GM19043 (cell line): Measurements from ENCODE around the gene SIRT3.
"Not testable (repeated sequence)": the region's sequence is repeated elsewhere in the genome, so short reads cannot be mapped to it uniquely, and the experiment has no call there.

Experiments
- ATAC-seq: cut with Tn5 transposase; IDR thresholded peaks from one replicate; pipeline ENCODE4 v1.9.1; 2021; ENCODE audit warnings: low read depth; ENCODE audit not compliant: unreplicated experiment

SIRT3 gene

DNA sequence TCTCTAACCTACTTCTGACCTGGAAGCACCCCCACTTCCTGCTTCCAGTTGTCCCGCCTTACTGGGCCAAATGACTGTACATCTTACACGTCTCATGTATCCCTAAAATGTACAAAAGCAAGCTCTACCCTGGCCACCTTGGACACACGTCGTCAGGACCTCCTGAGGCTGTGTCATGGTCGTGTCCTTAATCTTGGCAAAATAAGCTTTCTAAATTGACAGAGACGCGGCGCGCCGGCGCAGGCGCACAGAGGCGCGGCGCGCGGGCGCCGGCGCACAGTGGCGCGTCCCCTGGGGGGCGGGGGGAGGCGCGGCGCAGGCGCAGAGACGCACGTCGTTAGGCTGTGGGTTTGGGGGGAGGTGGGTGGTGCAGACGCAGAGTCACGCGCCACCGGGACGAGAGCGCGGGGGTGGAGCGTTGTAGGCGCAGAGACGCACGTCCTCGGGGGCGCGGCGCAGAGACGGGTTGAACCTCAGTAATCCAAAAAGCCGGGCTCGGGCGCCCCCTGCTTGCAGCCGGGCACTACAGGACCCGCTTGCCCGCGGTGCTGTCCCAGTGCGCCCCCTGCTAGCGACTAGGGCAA lies 46.9 kb downstream of the SIRT3 start:
- ATAC-seq = not testable (repeated sequence)

DNA sequence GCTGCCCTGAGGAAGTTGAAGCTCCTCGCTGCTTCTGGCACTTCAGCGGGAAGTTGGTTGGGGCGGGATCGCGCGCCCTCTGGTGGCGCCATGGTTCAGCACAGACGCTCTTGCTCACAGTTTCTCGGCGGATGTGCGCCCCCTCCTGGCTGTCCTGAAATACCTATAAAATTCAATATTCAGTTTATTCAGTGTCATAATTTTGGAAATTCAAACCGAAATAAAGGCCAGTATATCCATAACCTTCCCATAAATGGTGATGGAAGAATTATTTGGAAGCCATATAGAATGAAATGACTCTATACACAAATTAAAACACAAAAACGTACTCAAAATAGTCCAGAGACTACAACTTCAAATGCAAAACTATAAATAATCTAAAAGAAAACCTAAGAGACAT lies 55.9 kb downstream of the SIRT3 start:
- ATAC-seq = not testable (repeated sequence)
